ENCODE measurements around the gene GUCA1A.

The GUCA1A gene

DNA sequence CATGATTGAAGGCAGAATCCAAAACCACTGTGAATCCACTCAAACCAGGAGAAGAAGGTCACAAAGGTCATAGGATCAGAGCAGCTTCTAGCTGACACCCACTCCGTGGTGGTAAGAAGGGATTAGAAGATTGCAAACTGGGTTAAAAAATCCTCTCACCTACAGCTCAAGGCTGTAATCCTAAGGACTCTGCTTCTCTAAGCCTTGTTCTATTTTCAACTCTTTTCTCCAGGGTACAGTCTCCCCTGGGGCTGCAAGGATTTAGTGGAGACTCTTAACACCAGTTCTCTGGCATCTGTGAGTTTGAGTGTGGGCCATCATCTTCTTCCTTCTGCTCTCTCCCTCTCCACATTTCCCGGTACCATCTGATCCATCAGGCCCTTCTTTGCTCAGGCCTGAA is at the start of gene GUCA1A:
Gene GUCA1A (plus strand): TSS at position 264 of the 400 bp plus-strand sequence. CDS start 250 bp downstream, outside the sequence.
- DNase-seq: no peak

DNA sequence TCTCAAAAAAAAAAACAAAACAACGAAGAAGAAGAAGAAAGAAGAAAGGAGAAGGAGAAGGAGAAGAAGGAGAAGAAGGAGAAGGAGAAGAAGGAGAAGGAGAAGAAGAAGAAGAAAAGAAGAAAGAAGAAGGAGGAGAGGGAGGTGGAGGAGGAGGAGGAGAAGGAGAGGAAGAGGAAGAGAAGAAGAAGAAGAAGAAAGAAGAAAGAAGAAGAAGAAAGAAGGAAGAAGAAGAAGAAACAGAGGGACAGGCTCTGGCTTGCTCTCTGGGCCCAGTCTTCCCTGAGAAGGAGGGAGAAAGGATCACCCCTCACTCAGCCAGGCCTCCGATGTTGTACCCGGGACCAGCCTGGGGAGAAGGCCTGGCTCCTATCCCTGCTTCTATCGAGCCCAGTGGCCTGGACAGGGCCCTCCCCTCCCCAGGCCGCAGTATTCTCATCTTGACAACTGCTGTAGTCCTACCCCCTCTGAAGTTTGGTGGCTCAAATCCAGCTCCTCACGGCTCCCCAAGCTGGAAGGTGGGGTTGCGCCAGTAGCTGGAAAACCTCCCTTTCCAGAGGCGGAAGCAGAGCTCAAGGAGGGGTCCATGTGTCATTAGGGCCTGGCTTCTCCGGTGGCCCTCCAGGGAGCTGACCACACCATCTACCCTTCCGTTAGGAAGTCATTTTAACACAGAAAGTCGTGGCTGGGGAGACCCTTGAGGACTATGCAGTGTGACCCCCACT is 49.6 kb upstream of the GUCA1A start:
- DNase-seq: no peak

DNA sequence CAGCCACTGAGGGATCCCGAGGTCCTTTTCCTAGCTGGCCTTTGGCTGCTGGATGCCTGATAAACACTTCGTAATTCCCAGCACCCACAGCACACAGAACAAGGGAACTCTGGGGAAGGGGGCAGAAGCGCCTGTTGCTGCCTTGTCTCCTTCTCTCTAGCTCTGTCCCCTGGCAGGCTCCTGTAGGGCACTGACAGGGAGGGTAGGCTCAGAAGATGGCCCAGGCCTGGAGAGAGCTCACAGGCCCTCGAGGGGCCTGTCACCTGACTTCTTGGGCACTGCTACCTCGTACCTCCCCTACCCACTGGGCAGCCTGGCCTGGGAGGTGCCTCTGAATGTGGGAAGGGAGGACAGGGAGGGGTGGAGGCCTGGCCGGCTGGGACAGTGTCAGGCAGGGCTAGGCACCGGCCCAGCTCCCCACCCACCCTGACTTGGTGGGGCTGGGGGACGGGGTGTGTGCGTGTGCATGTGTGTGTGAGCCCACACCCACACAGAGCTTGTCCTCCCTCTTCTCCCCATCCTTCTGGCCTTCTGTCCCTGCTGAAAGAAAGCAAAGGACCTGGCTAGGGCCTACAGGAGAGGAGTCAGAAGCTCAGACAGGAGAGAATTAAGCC is 48.8 kb upstream of the GUCA1A start:
- DNase-seq: no peak

DNA sequence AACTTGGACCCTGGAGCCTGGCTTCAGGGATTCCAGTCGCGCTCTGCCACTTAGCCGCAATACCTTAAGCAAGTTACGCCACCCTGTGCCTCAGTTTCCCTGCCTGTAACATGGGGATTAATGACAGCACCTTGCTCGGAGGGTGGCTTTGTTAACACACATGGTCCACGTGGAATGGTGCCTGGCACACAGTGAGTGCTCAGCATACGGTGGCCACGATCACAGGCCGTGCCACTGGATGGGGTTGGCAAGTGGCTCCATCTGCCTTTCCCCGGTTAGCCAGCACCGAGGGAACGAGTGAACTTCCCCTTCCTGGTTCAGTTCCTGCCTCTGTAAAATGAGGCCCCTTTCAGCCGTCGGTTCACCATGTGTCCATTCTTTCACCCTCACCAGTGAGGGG is 47.9 kb upstream of the GUCA1A start:
- DNase-seq: no peak

DNA sequence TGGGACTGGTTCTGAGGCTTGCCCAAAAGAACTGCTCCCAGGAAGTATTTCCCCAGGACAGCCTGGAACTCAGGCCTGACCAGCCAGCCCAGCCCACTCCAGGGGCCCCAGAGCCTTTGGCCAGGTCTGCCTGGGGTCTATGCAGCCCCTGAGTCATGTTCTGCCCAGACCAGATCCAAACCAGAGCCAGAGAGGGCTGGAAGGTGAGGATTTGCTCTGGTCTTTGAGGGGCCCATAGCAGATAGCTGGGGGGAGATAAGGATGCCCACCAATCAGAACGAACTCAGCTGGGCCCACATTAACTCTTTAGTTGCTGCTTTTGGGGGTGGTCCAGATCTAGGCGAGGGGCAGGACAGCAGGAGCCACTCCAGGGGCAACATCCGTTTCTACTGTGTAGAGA is 47.5 kb upstream of the GUCA1A start:
- no peak for DNase-seq

DNA sequence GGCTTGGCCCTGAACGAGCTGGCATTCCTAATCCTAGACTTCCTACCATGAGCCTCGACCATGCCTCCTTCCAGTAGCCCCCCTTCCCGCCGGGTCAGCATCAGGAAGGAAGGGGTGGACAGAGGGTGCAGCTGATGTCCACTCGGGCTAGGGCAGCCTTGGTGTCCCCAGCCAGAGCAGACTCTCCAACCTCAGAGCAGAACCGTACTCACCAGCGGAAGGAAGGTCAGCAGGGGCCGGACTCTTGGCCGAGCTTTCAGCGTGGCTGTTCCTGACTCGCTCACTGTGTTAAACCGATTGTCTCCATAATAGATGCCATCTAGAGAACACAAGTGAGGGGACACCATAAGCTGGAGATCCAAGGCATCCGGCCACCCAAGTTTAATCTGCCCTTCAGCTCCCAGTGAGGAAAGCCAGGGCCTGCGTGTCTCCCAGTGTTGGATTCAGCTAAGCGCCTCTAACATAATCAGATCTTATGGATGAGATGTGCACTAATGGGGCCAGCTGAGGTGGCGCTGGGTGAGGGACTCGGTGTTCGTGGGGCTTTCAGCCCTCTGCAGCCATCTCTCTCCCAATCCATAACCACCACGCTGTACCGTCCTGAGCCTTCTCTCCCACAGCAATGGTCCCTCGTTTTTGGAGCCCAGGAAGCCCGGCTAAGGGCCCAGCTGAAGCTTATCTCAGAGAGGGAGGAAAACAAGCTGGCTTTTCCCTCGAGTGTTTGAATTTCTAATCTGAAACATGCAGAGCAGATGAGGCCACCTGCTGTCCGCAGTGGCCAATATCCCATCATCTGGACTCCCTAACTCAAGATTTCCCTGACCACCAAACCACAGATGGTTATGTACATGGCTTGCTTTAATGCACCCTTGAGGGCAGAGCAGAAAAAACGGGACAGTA is 44.5 kb upstream of the GUCA1A start:
- no peak for DNase-seq

DNA sequence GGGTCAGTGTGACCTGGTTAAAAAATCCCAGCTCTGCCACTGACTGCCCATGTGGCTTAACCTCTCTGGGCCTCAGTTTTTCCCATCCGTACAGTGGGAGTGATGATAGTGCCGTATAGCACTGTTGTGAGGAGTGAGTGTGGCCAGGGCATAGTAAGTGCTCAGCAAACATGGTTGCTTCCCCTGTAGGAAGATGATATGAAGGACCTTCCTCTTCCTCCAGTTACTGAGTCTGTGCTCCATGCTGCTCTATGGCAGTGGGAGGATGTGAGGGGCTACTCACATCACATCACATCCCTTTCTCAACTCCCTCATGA is 43.8 kb upstream of the GUCA1A start:
- no peak for DNase-seq

DNA sequence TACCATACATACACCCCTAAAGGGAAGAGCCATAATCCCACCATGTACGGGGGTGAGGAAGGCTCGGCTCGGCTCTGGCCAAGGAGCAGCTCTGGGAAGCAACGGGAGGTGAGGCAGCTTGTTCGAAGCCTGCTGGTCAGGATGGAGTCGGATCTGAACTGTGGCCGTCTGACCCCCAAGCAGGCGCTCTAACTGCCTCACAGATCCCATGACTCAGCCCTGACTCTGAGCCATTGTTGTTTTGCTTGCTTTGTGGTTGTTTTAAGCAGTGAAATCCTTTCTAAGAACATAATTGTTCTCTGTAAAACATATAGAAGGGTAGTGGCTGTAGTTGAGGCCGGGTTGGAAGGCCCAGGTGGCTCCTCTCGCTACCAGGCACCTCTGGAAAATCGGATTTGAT is 41.6 kb upstream of the GUCA1A start:
- no peak for DNase-seq

DNA sequence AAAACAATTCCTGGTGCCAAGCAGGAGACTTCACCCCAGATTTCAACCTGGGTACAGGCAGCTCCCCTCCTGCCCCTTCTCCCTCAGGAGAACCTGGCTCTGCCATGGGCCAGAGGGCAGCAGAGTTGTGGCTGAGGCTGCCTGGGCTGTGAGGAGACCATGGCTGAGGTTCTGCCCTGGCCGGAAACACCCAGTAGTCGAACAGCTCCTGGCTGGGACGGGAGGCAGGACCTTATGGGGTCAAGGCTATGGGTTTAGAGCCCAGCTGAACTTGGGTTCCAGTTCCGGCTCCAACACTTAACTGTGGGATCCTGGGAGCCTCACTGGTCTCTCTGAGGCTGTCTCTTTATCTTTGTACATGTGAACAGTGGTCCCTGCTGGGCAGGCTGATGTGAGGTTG is 39.2 kb upstream of the GUCA1A start:
- no peak for DNase-seq

DNA sequence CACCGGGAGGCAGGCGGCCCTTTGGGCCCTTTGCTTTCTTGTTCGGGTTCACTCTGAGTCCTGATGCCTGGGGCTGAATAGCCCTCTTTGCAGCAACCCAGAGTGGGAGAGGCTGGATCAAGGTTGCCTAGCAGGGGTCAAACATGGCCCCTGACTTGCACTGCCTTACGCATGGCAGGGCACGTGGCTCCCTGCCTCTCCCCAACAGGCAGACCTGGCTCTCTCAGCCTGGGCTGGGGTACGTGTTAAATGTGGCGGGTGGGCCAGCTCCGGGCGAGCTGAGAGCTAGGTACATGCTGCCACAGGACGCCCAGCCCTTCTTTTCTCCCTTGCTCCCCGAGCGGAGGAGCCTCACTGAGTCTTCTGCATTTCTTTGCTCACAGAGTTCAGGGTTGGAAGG is 38.0 kb upstream of the GUCA1A start:
- DNase-seq: no peak

DNA sequence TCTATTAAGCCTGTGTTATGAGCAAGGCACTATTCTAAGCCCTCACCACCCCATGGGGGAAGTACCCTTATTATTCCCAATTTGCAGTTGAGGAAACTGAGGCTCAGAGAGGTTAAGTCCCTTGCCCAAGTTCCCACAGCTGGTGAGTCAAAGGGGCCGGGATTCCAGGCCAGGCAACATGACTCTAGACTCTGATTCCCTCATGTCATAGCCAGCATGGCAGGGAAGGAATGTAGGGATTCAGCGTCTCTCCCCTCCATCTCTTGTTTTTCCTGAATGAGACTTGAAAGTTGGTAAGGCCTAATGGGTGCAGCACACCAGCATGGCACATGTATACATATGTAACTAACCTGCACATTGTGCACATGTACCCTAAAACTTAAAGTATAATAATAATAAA is 37.4 kb upstream of the GUCA1A start:
- no peak for DNase-seq

DNA sequence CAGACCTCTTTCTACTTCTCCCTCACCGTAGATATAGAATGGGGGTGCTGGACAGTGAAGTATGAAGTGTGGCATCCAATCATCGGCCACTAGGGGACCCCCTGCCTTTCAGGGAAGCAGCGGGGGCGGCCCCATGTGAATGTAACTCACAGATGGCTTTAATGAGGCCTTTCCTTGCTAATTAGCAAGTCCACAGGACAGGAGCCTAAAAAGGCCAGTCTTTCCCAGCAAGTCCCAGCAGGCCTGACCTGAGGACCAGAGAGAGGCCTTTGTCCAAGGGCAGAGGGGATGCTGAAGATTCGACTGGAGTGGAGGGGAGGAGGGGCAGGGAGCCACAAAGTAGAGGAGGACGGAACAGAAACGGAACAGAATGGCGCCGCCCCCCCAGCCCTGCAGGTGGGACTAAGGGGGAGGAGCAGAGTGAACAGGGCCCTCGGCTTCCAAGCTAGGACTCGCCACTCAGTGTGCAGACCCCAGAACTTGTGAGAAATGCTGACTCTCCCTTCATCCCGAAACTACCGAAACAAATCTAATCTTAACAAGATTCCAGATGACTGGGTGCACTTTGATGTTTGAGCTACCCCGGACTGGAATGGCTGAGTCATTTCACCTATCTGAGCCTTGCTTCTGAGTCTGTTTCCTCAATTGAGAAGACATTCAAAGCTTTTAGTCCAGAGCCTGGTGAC is 36.5 kb upstream of the GUCA1A start:
- no peak for DNase-seq

DNA sequence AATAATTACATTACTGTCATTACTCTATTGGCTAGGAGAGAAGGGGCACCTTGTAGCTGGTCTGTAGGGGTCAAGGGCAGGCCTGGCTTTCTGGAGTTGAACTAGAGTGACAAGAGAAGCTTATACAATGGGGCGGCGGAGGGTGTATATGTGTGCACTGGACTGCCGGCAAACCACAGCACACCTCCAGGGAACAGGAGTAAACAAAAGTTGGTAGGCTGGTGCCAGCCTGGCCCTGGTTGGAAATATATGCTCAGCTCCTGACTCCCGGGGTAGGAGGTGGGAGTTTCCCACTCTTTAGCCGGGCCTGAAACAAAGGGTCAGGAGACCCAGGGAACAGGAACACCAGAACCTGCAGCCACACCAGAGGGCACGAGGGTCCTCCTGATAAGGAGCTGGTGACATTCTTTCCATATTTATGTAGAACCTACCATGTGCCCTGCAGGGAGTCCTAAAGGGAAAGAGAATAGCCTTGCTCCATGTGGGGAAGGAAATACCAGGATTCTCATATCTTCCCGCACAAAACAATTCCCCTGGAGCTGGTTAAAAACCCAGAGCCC is 35.9 kb upstream of the GUCA1A start:
- no peak for DNase-seq

DNA sequence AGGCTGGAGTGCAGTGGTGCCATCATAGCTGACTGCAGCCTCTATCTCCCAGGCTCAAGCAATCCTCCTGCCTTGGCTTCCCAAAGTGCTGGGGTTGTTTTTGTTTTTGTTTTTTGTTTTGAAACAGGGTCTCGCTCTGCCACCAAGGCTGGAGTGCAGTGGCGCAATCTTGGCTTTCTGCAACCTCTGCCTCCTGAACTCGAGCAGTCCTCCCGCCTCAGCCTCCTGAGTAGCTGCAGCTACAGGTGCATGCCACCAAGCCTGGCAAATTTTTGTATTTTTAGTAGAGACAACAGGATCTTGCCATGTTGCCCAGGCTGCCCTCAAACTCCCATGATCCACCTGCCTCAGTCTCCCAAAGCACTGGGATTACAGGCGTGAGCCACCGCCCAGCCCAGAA is 35.0 kb upstream of the GUCA1A start:
- DNase-seq: no peak

DNA sequence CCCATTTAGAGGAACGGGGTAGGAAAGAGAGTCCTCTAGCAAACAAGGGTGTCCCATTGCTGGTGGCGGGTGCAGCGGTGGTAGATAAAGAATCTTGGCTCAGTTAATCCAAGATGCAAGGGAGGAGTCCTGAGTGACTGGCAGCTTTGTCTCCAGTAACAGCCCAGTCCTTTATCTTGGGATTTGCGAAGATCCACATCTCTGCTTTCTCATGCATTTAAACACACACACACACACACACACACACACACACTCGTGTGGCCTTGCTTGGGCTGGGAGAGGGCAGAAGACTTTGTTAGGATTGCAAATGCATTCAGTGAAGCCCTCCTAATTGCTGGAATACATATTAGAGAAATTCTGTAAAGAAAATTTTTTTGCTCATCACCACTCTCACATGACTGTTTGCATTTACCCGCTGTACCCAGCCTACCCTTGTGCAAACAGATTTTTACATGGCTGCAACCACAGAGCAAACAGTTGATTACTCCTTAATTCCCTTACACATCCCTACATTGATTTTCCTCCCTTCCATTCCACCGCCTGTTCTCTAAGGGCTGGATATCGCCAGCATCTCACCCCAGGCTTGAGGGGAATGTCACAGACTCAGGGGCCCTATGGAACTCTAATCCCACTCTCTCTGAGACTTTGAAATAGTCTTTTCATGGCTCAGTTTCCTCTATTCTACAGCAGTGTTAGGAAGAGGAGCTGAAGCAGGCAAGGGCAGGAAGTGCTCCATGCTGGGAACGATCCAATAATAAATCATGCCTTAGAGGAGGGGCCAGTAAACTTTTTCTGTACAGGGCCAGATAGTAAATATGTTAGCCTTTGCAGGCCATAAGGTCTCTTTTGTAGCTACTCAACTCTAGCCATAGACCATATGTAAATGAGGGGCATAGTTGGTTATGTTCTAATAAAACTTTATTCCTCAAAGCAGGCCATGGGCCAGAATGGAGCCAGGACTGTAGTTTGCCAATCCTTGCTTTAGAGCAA is 34.2 kb upstream of the GUCA1A start:
- DNase-seq: no peak

DNA sequence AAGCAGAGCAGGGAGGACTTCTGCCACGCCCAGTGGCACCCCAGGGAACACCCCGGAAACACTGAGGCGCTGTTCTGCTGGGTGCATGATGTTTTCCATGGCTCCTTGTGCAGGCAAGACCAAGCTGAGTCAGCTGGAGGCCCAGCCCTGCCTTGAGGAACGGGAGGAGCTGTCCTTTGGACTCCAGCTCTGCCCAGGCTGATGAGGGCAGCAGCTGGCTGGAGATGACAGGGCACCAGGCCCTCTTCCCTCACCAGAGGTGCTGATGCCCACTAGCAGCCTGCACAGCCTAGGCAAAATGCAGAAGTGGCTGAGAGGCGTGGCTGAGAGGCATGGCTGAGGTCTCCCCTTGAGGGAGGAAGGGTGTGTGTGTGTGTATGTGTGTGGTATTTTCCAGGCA is 33.1 kb upstream of the GUCA1A start:
- DNase-seq: no peak

DNA sequence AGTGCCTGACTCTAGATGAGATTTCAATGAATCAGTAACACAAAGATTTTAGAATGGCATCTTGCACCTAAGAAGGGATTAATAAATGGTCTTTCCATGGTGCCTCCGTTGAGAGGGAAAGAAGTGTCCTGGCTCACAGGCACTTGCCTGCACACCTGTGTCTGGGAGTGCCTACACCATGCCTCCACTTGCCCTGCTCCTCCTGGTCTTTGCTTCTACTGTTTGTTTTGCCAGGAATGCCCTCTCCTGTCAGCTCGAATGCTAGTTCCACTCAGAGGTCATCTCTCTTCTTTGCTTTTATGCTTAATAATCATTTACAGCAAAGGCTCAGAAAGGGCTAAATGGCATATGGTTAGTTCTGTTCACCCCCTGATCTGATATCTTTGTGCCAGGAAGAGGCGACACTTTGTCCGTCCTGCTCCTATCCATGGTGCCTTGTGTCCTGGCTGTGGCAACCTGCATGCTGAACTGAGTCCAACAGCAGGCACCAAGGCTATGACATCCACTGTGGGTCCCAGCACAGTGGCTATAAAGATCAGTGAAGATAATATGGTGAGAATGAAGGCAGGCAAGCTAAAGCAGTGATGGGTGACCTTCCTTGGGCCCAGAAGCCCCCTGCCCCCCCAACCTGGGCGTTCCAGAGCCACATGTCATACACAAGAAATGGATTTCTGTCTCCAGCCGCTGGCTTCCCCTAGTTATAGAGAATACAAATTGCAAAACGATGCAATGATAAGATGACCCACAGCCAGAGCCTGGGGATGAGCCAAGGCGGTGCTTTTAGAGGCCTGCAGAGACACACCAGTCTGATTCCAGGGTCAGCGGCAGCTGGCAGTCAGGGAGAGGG is 32.2 kb upstream of the GUCA1A start:
- no peak for DNase-seq

DNA sequence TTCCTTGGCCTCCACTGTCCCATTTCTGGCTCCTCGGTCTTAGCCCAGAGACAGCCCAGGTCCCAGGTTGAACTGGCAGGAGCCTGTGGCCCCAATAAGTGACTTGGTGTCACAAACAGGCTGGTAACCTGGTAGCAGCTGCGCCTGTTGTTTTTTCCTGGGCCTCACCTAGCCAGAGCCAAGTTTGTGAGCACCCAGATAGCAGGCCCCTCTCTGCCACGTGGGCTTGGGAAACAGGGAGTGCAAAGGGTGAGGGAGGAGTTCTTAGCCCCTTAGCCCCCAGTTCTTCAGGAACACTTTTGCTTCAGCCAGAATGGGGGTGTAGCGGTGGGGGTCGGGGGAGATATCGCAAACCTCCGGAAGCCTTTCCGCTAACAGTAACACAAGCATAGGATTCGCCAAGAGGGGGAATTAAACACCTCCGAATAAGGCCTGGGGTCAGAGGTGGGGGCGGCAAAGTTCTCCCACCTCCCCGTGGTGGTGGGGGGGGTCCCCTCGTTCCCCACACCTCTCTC is 31.5 kb upstream of the GUCA1A start:
- DNase-seq: no peak

DNA sequence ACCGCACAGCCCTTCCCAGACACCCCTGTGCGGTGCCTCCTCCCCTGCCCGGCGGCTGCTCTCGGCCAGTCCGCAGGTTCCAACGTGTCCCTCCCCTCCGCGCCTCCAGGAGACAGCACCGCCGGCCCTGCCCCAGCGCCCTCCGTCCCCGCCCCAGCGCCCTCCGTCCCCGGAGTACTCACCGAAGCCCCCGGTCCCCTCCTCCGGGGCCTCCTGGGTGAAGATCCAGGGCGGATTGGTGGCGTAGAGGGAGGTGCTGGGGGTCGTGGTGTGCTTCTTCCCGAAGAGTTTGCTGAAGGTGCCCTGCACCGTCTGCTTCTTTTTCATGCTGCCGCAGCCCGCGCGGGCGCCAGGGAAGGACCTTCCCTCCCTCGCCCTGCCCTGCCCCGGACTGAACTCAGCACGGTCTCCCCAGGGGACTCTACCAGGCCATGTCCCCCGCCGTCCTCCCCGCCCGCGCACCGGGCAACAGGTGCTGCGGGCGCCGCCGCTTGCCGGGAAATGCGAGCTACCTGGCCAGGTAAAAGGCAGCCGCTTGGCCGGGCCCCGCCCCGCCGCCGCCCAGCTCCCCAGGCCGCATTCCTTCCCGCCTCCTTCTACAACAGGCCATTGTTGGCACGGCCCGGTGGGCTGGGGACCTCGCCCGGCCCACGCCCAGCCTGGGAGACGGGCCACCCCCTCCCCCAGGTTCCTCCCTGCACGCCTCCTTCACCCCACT is 30.9 kb upstream of the GUCA1A start, which contains the start of gene C6orf132:
Gene C6orf132 (minus strand): TSS at position 503 of the 718 bp plus-strand sequence. CDS start 176 bp downstream, at position 327.
- DNase-seq: no peak

DNA sequence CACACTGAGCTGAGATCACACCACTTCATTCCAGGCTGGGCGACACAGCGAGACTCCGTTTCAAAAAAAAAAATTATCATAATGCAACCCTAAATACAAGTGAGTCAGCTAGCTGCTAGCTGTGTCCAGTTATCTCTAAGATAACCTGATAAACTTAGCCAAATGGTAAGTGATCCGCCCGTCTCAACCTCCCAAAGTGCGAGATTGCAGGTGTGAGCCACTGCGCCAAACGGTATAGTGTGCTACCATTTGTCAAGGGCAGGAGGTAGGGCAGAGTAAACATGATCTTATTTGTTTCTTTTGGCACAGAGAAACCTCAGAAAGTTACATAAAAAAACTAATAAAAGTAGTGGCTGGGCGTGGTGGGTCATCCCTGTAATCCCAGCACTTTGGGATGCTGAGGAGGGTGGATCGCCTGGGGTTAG is 26.0 kb upstream of the GUCA1A start:
- DNase-seq: no peak
